SK-N-MC (cell line): ENCODE data around the gene VEPH1.

Source experiments
- DNase-seq: peaks from one replicate; pipeline ENCODE4 v3.0.0-alpha.2; 2011; ENCODE audit warnings: low read depth, low spot score
- H3K27ac ChIP-seq: fragments of 200-600 bp; sonication (generic); 2 replicates; pipeline ENCODE4 v1.5.1; 2016; ENCODE audit warnings: mixed run types
- H3K36me3 ChIP-seq: fragments of 200-600 bp; sonication (generic); 2 replicates; pipeline ENCODE4 v1.6.1; 2017; ENCODE audit warnings: antibody characterized with exemption, low read length, mixed read lengths; ENCODE audit not compliant: insufficient read depth
- H3K4me3 ChIP-seq: fragments of 200-600 bp; sonication (generic); 2 replicates; pipeline ENCODE4 v1.5.1; 2016
- H3K9ac ChIP-seq: fragments of 200-600 bp; sonication (generic); 2 replicates; pipeline ENCODE4 v1.8.0; 2017; ENCODE audit warnings: mixed run types, mixed read lengths; ENCODE audit not compliant: insufficient read length
- H3K9me3 ChIP-seq: fragments of 200-600 bp; sonication (generic); 2 replicates; pipeline ENCODE4 v1.6.1; 2017; ENCODE audit warnings: low read depth, mild to moderate bottlenecking, antibody characterized with exemption, low read length, moderate library complexity, mixed read lengths
- EZH2 ChIP-seq: fragments of 200-600 bp; sonication (generic); IDR thresholded peaks from one replicate; pipeline ENCODE4 v1.6.1; 2017; ENCODE audit warnings: antibody characterized with exemption
- FOXP2 ChIP-seq: optimal IDR thresholded peaks from 2 replicates; pipeline ENCODE3; 2011; ENCODE audit warnings: mild to moderate bottlenecking, moderate library complexity; ENCODE audit not compliant: insufficient read depth; ENCODE audit errors: extremely low read length, control extremely low read depth
- POLR2AphosphoS5 ChIP-seq: IDR thresholded peaks from 2 replicates; pipeline ENCODE4 v1.6.1; 2012; ENCODE audit warnings: mild to moderate bottlenecking, low read depth, low read length, borderline replicate concordance

VEPH1 gene

DNA sequence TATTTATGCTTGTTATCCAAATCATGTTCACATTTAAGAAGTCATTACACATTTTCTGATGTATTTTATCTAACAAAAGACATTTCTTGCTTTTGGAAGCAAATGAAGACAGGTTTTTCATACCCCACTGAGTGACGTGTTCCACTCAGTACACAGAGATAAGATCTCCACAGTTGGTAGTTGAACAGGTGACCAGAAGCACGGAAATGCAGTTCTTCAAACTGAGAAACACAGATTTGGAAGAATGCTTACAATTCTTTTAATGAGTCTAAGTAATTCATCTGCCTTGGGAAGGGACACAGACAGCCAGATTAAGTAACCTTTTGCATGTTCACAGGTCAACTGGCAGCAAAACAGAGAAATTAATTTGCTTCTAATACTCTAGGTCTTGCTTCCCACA, 43.5 kb downstream of the VEPH1 start:
- TF ChIP-seq FOXP2 (no peak), EZH2 (no peak), POLR2AphosphoS5 (no peak)

DNA sequence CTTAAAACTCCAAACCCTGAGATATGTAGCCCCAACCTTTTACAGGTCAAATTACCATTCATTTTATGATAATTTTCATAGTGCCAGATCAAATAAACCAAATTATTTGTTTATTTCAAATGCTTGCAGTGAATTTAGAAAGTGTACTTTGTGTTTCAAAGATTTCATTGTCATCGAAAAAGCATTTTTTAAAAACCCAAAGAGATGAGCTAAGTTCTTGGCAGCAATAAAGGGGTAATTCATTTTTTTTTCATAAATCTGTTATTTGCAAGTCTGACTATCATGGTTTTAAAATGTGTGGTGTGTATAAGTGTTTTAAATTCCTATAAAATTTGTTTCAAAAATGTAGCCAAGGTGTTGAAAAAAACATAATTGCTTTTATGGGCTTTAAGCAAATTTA, 49.4 kb downstream of the VEPH1 start:
- no peak for DNase-seq
- Histone ChIP-seq H3K4me3 (no peak overlapping the region), H3K27ac (no peak overlapping the region), H3K9ac (no peak overlapping the region), H3K9me3 (no peaks in the 10 kb centered on the region), H3K36me3 (no peaks in the 10 kb centered on the region)
- TF ChIP-seq FOXP2 (no peak), EZH2 (no peak), POLR2AphosphoS5 (no peak)

More for the DNA sequence above, 43.5 kb downstream of the VEPH1 start:
- Histone ChIP-seq H3K9ac (no peak overlapping the region), H3K9me3 (no peaks in the 10 kb centered on the region), H3K27ac (no peak overlapping the region), H3K36me3 (no peaks in the 10 kb centered on the region), H3K4me3 (no peak overlapping the region)
- DNase-seq: no peak

- H3K9me3 ChIP-seq: peaks cover 3% of the 10 kb centered on the region; the same call in 1 of the 2 replicates
- H3K36me3 ChIP-seq: no peaks in the 10 kb centered on the region
These were observed 51.1 kb downstream of the VEPH1 start for GRCh38 chr3:157452097-157452496.

DNA sequence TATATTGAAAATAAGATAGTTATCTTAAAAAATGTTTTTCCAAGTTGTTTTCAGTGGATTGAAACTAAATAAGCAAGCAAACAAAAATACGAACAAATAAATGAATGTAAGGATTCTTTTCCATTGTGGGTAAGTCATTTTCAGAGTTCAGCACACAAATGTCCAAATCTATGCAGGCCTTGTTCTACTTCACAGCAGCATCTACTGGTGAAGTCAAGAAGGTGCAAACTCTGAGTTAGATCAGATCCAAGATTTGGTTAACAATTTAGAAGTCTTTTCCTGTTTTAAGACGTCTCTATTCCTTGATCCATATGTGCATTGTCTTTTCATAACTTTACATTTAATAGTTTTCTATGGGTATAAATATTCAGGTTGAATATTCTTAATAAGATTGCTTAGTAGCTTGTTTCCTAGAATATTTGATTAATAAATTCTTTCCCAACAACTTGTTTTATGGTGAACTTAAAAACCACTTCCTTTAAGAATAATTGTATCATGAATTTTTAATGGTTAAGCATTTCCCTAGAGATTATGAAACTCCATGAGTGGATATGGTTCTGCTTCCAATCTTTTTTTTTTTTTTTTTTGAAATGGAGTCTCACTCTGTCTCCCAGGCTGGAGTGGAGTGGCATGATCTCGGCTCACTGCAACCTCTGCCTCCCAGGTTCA, 56.1 kb downstream of the VEPH1 start:
- DNase-seq: peak; percentile 87
- Histone ChIP-seq H3K27ac (no peak overlapping the region), H3K4me3 (no peak overlapping the region), H3K36me3 (no peaks in the 10 kb centered on the region), H3K9me3 (peaks cover 3% of the 10 kb centered on the region; the same call in 1 of the 2 replicates), H3K9ac (no peak overlapping the region)
- peak; percentile 33; the same call in 1 of the 2 replicates for TF ChIP-seq POLR2AphosphoS5
- no peak for TF ChIP-seq FOXP2

More at GRCh38 chr3:157452097-157452496, 51.1 kb downstream of the VEPH1 start:
- TF ChIP-seq EZH2 (no peak), POLR2AphosphoS5 (no peak)
- Histone ChIP-seq H3K9ac (no peak overlapping the region), H3K4me3 (no peak overlapping the region), H3K27ac (no peak overlapping the region)
- DNase-seq: no peak

DNA sequence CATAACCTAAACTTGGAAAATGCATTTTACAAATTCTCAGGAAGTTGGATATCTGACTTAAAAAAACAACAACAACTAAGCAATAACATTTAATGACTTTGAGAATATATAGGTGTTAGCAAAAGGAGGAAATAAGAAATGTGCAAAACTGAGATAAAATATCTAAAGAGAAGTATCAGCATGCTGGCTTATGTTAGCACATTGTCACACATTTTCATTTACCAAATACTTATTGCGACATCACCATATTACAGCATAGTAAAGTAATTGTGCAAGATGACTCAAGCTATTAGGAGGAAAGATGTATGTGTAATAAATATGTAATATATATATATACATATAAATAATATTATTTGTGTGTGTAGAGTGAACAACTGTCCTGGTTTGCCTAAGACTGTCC, 57.4 kb downstream of the VEPH1 start:
- peaks cover 3% of the 10 kb centered on the region; the same call in 1 of the 2 replicates for H3K9me3 ChIP-seq
- peak; percentile 70 for DNase-seq
- no peak overlapping the region for H3K27ac ChIP-seq

DNA sequence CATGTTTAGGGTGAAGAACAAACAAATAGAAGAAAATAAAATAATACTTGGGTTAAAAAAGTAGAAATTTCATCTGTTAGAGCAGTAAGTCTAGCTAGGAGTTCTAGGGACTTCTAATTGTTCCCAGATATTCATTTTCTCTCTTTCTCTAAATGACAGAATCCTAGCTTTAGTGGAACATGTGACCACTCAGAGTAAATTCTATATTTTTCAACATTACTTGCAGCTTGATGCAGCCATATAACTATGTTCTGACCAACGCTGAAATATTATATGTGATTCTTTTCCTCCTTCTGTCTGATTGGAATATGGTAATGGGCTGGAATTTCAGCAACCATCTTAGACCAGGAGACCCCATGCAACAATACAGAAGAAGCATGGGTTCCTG, 58.4 kb downstream of the VEPH1 start:
- H3K27ac ChIP-seq: no peak overlapping the region
- TF ChIP-seq FOXP2 (no peak), EZH2 (no peak), POLR2AphosphoS5 (no peak)
- H3K9me3 ChIP-seq: peaks cover 3% of the 10 kb centered on the region; the same call in 1 of the 2 replicates

More for the DNA sequence above, 57.4 kb downstream of the VEPH1 start:
- Histone ChIP-seq H3K9ac (no peak overlapping the region), H3K36me3 (no peaks in the 10 kb centered on the region), H3K4me3 (no peak overlapping the region)
- no peak for TF ChIP-seq POLR2AphosphoS5
- TF ChIP-seq FOXP2: no peak
- TF ChIP-seq EZH2: no peak

GRCh38 chr3:157443905-157444796, 59.1 kb downstream of the VEPH1 start:
- Histone ChIP-seq H3K27ac (no peak overlapping the region), H3K9ac (no peak overlapping the region), H3K9me3 (peaks cover 3% of the 10 kb centered on the region; the same call in 1 of the 2 replicates), H3K4me3 (peak overlapping the region; percentile 12; the same call in 1 of the 2 replicates), H3K36me3 (no peaks in the 10 kb centered on the region)
- TF ChIP-seq POLR2AphosphoS5 (no peak), FOXP2 (no peak), EZH2 (no peak)
- DNase-seq: no peak

More for the DNA sequence above, 58.4 kb downstream of the VEPH1 start:
- H3K4me3 ChIP-seq: no peak overlapping the region
- no peak overlapping the region for H3K9ac ChIP-seq
- H3K36me3 ChIP-seq: no peaks in the 10 kb centered on the region
- no peak for DNase-seq

- TF ChIP-seq POLR2AphosphoS5 (no peak), FOXP2 (no peak)
- DNase-seq: no peak
- no peak overlapping the region for H3K9ac ChIP-seq
- H3K27ac ChIP-seq: no peak overlapping the region
- H3K36me3 ChIP-seq: no peaks in the 10 kb centered on the region
- no peak overlapping the region for H3K4me3 ChIP-seq
- H3K9me3 ChIP-seq: no peaks in the 10 kb centered on the region
These were observed 60.5 kb downstream of the VEPH1 start for GRCh38 chr3:157442729-157443128.
